ENCODE measurements around the gene GTSE1.

Gene GTSE1

DNA sequence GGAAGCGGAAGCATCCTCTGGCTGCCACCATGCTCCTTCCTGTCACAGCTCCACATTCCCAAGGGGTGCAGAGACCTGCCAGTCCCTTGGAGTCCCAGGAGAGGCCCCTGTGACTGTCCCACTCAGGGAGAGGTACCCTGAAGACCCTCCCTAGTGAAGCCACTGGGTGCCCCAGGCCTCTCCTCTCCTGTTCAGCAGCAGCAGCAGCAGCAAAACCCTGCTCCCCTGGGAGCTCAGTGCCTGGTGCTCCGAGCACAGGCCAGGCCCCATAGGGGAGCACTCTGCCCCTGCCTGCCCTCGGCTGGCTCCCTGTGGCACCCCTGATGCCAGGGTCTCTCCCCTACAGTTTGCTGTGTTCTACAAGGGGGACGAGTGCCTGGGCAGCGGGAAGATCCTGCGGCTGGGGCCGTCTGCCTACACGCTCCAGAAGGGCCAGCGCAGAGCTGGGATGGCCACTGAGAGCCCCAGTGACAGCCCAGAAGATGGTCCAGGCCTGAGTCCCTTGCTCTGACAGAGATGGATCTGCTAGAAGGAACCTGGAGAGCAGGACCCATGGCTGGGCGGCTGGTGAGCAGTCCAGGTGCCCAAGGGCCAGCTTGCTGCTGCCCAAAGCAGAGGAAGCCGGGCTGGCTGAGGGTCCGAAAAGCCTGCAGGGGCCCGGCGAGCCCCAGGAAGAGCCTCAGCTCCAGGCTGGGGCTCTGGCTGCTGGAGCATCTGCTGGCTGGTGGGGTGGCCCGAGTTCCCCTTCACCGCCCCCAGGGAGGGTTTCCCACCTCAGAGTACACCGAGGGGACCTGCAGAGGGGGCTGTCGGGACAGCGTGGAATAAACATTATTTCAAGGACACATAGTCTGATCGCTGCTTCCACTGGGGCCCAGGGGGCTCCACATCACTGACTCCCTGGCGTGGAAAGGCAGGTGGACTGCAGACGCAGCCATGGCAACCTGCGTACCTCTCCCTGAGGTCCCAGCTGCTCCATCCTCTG lies 60.1 kb downstream of the GTSE1 start:
- Histone ChIP-seq H3K27ac (ENCODE audit: poor library complexity, severe bottlenecking) (no peak overlapping the region), H3K4me3 (ENCODE audit: severe bottlenecking) (no peak overlapping the region), H3K4me1 (ENCODE audit: insufficient read depth, poor library complexity, severe bottlenecking) (peaks cover 8% of the 10 kb centered on the region), H3K36me3 (ENCODE audit: low read depth) (peaks cover 52% of the 10 kb centered on the region), H3K9me3 (ENCODE audit: severe bottlenecking) (no peaks in the 10 kb centered on the region), H3K27me3 (ENCODE audit: insufficient read depth, poor library complexity, severe bottlenecking) (no peaks in the 10 kb centered on the region)
- ATAC-seq (ENCODE audit: low read depth) (no peak), DNase-seq (ENCODE audit: low spot score) (no peak)
- TF ChIP-seq, protein P1, sequence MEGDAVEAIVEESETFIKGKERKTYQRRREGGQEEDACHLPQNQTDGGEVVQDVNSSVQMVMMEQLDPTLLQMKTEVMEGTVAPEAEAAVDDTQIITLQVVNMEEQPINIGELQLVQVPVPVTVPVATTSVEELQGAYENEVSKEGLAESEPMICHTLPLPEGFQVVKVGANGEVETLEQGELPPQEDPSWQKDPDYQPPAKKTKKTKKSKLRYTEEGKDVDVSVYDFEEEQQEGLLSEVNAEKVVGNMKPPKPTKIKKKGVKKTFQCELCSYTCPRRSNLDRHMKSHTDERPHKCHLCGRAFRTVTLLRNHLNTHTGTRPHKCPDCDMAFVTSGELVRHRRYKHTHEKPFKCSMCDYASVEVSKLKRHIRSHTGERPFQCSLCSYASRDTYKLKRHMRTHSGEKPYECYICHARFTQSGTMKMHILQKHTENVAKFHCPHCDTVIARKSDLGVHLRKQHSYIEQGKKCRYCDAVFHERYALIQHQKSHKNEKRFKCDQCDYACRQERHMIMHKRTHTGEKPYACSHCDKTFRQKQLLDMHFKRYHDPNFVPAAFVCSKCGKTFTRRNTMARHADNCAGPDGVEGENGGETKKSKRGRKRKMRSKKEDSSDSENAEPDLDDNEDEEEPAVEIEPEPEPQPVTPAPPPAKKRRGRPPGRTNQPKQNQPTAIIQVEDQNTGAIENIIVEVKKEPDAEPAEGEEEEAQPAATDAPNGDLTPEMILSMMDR (IDR thresholded peaks at IDR 0.05; ENCODE audit: poor library complexity, severe bottlenecking), result no peak

DNA sequence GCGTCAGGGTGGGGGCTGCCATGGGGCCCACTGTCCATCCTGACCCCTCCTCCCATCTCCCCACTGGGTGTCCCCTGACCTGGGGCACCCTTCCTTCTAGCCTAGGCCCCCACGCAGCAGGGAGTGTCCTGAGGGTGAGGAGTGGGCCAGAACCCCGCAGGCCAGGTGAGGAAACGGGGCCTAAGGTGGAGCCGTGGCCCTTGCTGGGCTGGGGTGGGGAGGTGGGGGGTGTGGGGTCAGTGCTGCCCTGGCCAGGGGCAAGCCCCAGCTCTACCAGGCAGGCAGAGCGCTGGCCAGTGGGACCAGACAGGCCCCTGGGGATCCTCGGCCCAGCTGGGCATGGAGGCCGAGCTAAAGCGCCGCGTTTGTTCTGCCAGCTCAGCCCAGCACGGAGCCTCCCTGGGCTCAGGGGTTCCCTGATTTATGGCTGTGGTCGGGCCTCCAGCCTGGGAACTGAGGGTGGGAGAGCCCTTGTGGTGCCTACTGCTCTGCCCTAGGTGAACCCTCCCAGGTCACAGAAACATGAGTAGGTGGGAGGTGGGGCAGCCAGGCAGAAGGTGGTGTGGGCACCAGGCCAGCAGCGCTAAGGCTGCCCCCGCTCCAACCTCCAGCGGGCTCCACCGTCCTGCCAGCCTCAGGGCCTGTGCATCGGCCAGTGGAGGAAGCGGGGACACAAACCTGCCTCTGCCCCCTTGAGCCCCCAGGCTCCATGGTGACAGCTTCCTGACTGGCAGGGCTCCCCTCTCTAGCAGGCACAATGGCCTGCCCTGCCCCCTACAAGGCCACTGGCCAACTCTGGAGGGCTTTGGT lies 61.2 kb downstream of the GTSE1 start:
- TF ChIP-seq, protein P1 (IDR thresholded peaks at IDR 0.05; ENCODE audit: poor library complexity, severe bottlenecking), result no peak
- ATAC-seq (ENCODE audit: low read depth), result no peak
- peaks cover 8% of the 10 kb centered on the region for H3K4me1 ChIP-seq (ENCODE audit: insufficient read depth, poor library complexity, severe bottlenecking)

DNA sequence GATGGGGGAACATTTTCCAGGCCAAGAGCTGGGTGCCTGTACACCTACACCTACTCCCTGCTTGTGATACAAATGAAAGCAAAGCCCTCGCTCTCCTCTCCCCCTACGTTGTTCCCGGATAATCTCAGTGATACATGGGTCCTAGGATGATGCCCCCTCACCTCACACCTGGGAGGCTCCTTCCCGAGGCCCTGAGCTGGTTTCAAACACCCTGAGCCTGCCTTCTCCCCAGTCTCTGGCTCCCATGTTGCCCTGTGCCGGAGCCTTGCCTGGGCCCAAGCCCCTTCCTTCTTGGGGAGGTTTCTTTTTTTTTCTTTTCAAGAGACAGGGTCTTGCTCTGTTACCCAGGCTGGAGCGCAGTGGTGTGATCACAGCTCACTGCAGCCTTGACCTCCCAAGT lies 62.1 kb downstream of the GTSE1 start:
- DNase-seq (ENCODE audit: low spot score) (no peak), ATAC-seq (ENCODE audit: low read depth) (no peak)
- Histone ChIP-seq H3K4me1 (ENCODE audit: insufficient read depth, poor library complexity, severe bottlenecking) (peaks cover 8% of the 10 kb centered on the region), H3K27ac (ENCODE audit: poor library complexity, severe bottlenecking) (no peak overlapping the region), H3K9me3 (ENCODE audit: severe bottlenecking) (no peaks in the 10 kb centered on the region), H3K4me3 (ENCODE audit: severe bottlenecking) (no peak overlapping the region), H3K27me3 (ENCODE audit: insufficient read depth, poor library complexity, severe bottlenecking) (no peaks in the 10 kb centered on the region), H3K36me3 (ENCODE audit: low read depth) (peaks cover 57% of the 10 kb centered on the region)
- TF ChIP-seq, protein P1 (IDR thresholded peaks at IDR 0.05; ENCODE audit: poor library complexity, severe bottlenecking), result no peak

More for the DNA sequence above, 61.2 kb downstream of the GTSE1 start:
- H3K4me3 ChIP-seq (ENCODE audit: severe bottlenecking), result no peak overlapping the region
- H3K27me3 ChIP-seq (ENCODE audit: insufficient read depth, poor library complexity, severe bottlenecking), result no peaks in the 10 kb centered on the region
- H3K9me3 ChIP-seq (ENCODE audit: severe bottlenecking), result no peaks in the 10 kb centered on the region
- no peak overlapping the region for H3K27ac ChIP-seq (ENCODE audit: poor library complexity, severe bottlenecking)
- peaks cover 50% of the 10 kb centered on the region for H3K36me3 ChIP-seq (ENCODE audit: low read depth)
- no peak for DNase-seq (ENCODE audit: low spot score)

DNA sequence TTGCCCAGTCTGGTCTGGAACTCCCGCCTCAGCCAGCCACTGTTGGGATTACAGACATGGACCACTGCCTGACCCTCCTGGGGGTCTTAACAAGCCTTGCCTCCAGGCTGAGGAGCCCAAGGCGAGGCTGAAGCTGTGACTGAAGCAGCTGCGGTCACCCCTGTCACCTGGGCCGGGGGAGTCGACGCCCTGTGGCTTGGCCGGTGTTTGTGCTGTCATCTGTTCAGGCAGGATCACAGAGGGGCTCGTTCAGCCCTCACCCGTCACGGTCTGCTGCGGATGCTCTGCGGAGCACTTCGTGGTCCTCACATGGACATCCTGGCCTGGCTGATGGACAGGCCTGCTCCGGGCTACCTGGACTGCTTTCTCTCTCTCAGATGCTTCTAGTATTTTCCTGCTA lies 62.7 kb downstream of the GTSE1 start:
- Histone ChIP-seq H3K4me3 (ENCODE audit: severe bottlenecking) (no peak overlapping the region), H3K27me3 (ENCODE audit: insufficient read depth, poor library complexity, severe bottlenecking) (no peaks in the 10 kb centered on the region), H3K4me1 (ENCODE audit: insufficient read depth, poor library complexity, severe bottlenecking) (peaks cover 8% of the 10 kb centered on the region), H3K36me3 (ENCODE audit: low read depth) (peaks cover 57% of the 10 kb centered on the region), H3K9me3 (ENCODE audit: severe bottlenecking) (no peaks in the 10 kb centered on the region), H3K27ac (ENCODE audit: poor library complexity, severe bottlenecking) (no peak overlapping the region)
- ATAC-seq (ENCODE audit: low read depth) (no peak), DNase-seq (ENCODE audit: low spot score) (peak; percentile 60)
- TF ChIP-seq, protein P1 (IDR thresholded peaks at IDR 0.05; ENCODE audit: poor library complexity, severe bottlenecking), result no peak

Data from RWPE2 (cell line).